HepG2 (cell line): ENCODE measurements around the gene CAPG. TPM values are rescaled to one million over a fixed set of nuclear protein-coding genes. Genes with fewer than 3 reads are reported as not detected.

Experiments
- FIP1L1 ChIP-seq: fragments of 200-400 bp; formaldehyde crosslinking; IDR thresholded peaks from 2 replicates; pipeline ENCODE4 v1.6.1; 2018; ENCODE audit warnings: low read depth, mild to moderate bottlenecking, low read length, moderate library complexity, borderline replicate concordance; ENCODE audit not compliant: insufficient read depth
- HIVEP1 ChIP-seq: sonication (generic); formaldehyde crosslinking; IDR thresholded peaks from 2 replicates; pipeline ENCODE4 v1.4.0; 2020; ENCODE audit warnings: mild to moderate bottlenecking, missing genetic modification reagents
- SMYD3 ChIP-seq: sonication (generic); formaldehyde crosslinking; IDR thresholded peaks from 2 replicates; pipeline ENCODE4 v1.8.1; 2023; ENCODE audit warnings: mild to moderate bottlenecking, missing genetic modification reagents
- ZNF331 ChIP-seq: sonication (generic); formaldehyde crosslinking; IDR thresholded peaks from 2 replicates; pipeline ENCODE4 v1.4.0; 2020; ENCODE audit warnings: missing genetic modification reagents
- ZNF343 ChIP-seq: sonication (generic); formaldehyde crosslinking; IDR thresholded peaks from 2 replicates; pipeline ENCODE4 v1.4.0; 2020; ENCODE audit warnings: mild to moderate bottlenecking, missing genetic modification reagents
- ZNF546 ChIP-seq: sonication (generic); formaldehyde crosslinking; conservative IDR thresholded peaks from 2 replicates; pipeline ENCODE4 v1.8.1; 2023; ENCODE audit warnings: mild to moderate bottlenecking, missing genetic modification reagents
- ZNF556 ChIP-seq: sonication (generic); formaldehyde crosslinking; IDR thresholded peaks from 2 replicates; pipeline ENCODE4 v1.4.0; 2020; ENCODE audit warnings: mild to moderate bottlenecking, missing genetic modification reagents, borderline replicate concordance
- ZNF788 ChIP-seq: sonication (generic); formaldehyde crosslinking; IDR thresholded peaks from 2 replicates; pipeline ENCODE4 v1.5.0; 2020; ENCODE audit warnings: mild to moderate bottlenecking, missing genetic modification reagents, borderline replicate concordance
- ZNF83 ChIP-seq: sonication (generic); formaldehyde crosslinking; IDR thresholded peaks from 2 replicates; pipeline ENCODE4 v1.4.0; 2020; ENCODE audit warnings: missing genetic modification reagents, mild to moderate bottlenecking, borderline replicate concordance
- polyA plus RNA-seq, 8 experiments: library from polyadenylated mRNA; depleted of rRNA in 3 of 8; stranded (reverse) in 7 of 8; unstranded in 1 of 8; fragments of >200 nt; fragmentation: Illumina TruSeq in 4 of 8; extraction: Trizol in 4 of 8; gene quantifications; 2 replicates each; pipeline versions ENCODE4 v1.2.1 to v1.2.3, GENCODE V29; 2011 to 2016; ENCODE audit warnings: low read depth in 4 of 8, missing spikeins in 1 of 8, mixed read lengths in 1 of 8; ENCODE audit not compliant: insufficient read depth in 1 of 8
- total RNA-seq, 5 experiments: library from RNA; depleted of rRNA; stranded (reverse); fragments of >200 nt; fragmentation: Illumina TruSeq; extraction: Trizol; gene quantifications; 2 replicates each; pipeline ENCODE4 v1.2.3, GENCODE V29; 2016; ENCODE audit warnings: low read depth in 1 of 5
- TF ChIP-seq, protein P1 (sequence below): sonication (generic); formaldehyde crosslinking; IDR thresholded peaks from 2 replicates; pipeline ENCODE4 v1.8.1; 2022; ENCODE audit warnings: low read depth, mild to moderate bottlenecking, missing genetic modification reagents
- TF ChIP-seq, protein P2 (sequence below): sonication (generic); formaldehyde crosslinking; IDR thresholded peaks from 2 replicates; pipeline ENCODE4 v1.4.0; 2020; ENCODE audit warnings: missing genetic modification reagents
- TF ChIP-seq, protein P3 (sequence below): sonication (generic); formaldehyde crosslinking; IDR thresholded peaks from 2 replicates; pipeline ENCODE4 v1.5.0; 2020; ENCODE audit warnings: mild to moderate bottlenecking, missing genetic modification reagents
- TF ChIP-seq, protein P4 (sequence below): sonication (generic); IDR thresholded peaks from 2 replicates; pipeline ENCODE4 v1.6.1; 2016; ENCODE audit warnings: low read depth, borderline replicate concordance
- TF ChIP-seq, protein P5 (sequence below): sonication (generic); formaldehyde crosslinking; IDR thresholded peaks from 2 replicates; pipeline ENCODE4 v1.5.0; 2020; ENCODE audit warnings: mild to moderate bottlenecking, missing genetic modification reagents, moderate library complexity
- TF ChIP-seq, protein P6 (sequence below): sonication (generic); formaldehyde crosslinking; IDR thresholded peaks from 2 replicates; pipeline ENCODE4 v1.4.0; 2020; ENCODE audit warnings: mild to moderate bottlenecking, low read depth, missing genetic modification reagents

CAPG gene
- total and polyA plus RNA-seq, 2 of the 13 experiments (the other 11 are each of a cell fraction or from before 2014, with no cell fraction given): 12.7 to 18.2 TPM

DNA sequence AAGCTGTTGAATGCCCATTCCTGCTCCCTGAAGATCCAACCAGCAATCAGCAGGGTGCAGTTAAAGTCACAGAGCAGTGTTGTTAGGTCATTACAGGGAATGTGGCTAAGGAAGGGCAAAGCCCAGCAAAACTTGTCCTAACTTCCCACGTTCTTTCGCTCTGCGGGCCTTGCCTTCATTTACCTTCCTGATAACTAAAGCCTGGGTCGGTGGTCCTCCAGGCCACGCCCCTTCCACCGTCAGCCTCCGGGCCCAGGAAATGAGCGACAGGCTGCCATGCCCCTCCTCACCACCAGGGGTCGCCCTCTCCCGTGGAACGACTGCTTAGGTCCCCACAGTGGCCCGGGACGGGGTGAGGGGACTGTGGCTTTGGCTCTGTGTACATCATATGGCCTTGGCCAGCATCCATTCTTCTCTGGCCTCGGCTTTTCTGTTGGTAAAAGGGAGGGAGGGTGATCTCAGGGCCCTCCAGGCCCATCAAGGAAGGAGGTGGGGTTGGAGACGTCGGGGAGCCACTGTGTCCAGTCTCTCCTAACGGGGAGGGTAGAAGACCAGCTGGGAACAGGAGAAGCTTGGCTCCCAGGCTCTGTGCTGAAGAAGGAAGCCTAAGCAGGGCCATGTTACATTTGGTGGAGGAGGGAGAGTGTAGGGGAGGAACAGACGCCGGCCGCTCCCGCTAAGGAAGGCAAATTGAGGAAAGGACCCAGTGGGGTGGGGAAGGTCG lies 10.5 kb upstream of the CAPG start (continued):
- TF ChIP-seq HIVEP1 (CRISPR knock-in tag) (peak; percentile 46; the same call in 1 of the 2 replicates), ZNF331 (peak; percentile 87), ZNF343 (CRISPR knock-in tag) (no peak), SMYD3 (CRISPR knock-in tag) (no peak; the same call in 1 of the 2 replicates), ZNF83 (CRISPR knock-in tag) (no peak; the same call in 1 of the 2 replicates), FIP1L1 (no peak; the same call in 1 of the 2 replicates), ZNF546 (CRISPR knock-in tag) (peak; percentile 52), ZNF556 (CRISPR knock-in tag) (no peak), ZNF788 (CRISPR knock-in tag) (no peak)
- TF ChIP-seq, protein P1, sequence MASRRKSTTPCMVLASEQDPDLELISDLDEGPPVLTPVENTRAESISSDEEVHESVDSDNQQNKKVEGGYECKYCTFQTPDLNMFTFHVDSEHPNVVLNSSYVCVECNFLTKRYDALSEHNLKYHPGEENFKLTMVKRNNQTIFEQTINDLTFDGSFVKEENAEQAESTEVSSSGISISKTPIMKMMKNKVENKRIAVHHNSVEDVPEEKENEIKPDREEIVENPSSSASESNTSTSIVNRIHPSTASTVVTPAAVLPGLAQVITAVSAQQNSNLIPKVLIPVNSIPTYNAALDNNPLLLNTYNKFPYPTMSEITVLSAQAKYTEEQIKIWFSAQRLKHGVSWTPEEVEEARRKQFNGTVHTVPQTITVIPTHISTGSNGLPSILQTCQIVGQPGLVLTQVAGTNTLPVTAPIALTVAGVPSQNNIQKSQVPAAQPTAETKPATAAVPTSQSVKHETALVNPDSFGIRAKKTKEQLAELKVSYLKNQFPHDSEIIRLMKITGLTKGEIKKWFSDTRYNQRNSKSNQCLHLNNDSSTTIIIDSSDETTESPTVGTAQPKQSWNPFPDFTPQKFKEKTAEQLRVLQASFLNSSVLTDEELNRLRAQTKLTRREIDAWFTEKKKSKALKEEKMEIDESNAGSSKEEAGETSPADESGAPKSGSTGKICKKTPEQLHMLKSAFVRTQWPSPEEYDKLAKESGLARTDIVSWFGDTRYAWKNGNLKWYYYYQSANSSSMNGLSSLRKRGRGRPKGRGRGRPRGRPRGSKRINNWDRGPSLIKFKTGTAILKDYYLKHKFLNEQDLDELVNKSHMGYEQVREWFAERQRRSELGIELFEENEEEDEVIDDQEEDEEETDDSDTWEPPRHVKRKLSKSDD (CRISPR knock-in tag): 0 out of 2 replicates have a peak, but pooled peaks have one; percentile 26
- TF ChIP-seq, protein P2, sequence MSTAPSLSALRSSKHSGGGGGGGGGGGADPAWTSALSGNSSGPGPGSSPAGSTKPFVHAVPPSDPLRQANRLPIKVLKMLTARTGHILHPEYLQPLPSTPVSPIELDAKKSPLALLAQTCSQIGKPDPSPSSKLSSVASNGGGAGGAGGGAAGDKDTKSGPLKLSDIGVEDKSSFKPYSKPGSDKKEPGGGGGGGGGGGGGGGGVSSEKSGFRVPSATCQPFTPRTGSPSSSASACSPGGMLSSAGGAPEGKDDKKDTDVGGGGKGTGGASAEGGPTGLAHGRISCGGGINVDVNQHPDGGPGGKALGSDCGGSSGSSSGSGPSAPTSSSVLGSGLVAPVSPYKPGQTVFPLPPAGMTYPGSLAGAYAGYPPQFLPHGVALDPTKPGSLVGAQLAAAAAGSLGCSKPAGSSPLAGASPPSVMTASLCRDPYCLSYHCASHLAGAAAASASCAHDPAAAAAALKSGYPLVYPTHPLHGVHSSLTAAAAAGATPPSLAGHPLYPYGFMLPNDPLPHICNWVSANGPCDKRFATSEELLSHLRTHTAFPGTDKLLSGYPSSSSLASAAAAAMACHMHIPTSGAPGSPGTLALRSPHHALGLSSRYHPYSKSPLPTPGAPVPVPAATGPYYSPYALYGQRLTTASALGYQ (CRISPR knock-in tag): no peak
- TF ChIP-seq, protein P3, sequence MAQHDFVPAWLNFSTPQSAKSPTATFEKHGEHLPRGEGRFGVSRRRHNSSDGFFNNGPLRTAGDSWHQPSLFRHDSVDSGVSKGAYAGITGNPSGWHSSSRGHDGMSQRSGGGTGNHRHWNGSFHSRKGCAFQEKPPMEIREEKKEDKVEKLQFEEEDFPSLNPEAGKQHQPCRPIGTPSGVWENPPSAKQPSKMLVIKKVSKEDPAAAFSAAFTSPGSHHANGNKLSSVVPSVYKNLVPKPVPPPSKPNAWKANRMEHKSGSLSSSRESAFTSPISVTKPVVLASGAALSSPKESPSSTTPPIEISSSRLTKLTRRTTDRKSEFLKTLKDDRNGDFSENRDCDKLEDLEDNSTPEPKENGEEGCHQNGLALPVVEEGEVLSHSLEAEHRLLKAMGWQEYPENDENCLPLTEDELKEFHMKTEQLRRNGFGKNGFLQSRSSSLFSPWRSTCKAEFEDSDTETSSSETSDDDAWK (CRISPR knock-in tag): no peak
- TF ChIP-seq, protein P4, sequence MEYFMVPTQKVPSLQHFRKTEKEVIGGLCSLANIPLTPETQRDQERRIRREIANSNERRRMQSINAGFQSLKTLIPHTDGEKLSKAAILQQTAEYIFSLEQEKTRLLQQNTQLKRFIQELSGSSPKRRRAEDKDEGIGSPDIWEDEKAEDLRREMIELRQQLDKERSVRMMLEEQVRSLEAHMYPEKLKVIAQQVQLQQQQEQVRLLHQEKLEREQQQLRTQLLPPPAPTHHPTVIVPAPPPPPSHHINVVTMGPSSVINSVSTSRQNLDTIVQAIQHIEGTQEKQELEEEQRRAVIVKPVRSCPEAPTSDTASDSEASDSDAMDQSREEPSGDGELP: peak; percentile 62; the same call in 1 of the 2 replicates
- TF ChIP-seq, protein P5, sequence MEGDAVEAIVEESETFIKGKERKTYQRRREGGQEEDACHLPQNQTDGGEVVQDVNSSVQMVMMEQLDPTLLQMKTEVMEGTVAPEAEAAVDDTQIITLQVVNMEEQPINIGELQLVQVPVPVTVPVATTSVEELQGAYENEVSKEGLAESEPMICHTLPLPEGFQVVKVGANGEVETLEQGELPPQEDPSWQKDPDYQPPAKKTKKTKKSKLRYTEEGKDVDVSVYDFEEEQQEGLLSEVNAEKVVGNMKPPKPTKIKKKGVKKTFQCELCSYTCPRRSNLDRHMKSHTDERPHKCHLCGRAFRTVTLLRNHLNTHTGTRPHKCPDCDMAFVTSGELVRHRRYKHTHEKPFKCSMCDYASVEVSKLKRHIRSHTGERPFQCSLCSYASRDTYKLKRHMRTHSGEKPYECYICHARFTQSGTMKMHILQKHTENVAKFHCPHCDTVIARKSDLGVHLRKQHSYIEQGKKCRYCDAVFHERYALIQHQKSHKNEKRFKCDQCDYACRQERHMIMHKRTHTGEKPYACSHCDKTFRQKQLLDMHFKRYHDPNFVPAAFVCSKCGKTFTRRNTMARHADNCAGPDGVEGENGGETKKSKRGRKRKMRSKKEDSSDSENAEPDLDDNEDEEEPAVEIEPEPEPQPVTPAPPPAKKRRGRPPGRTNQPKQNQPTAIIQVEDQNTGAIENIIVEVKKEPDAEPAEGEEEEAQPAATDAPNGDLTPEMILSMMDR (CRISPR knock-in tag): peak; percentile 100; the same call in 1 of the 2 replicates
- TF ChIP-seq, protein P6, sequence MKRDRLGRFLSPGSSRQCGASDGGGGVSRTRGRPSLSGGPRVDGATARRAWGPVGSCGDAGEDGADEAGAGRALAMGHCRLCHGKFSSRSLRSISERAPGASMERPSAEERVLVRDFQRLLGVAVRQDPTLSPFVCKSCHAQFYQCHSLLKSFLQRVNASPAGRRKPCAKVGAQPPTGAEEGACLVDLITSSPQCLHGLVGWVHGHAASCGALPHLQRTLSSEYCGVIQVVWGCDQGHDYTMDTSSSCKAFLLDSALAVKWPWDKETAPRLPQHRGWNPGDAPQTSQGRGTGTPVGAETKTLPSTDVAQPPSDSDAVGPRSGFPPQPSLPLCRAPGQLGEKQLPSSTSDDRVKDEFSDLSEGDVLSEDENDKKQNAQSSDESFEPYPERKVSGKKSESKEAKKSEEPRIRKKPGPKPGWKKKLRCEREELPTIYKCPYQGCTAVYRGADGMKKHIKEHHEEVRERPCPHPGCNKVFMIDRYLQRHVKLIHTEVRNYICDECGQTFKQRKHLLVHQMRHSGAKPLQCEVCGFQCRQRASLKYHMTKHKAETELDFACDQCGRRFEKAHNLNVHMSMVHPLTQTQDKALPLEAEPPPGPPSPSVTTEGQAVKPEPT (CRISPR knock-in tag): no peak
